Stimulated activated CD4-positive, alpha-beta T cell treated with anti-CD3 and anti-CD28 coated beads, Interleukin-1b, Interleukin-23, amount 100 ng/mL, for 24 hours (primary cell): Measurements from ENCODE around the gene HOPX.
"Not testable (repeated sequence)": the region's sequence is repeated elsewhere in the genome, so short reads cannot be mapped to it uniquely, and the experiment has no call there.

ENCODE experiments used
- DNase-seq, 4 experiments: peaks; one replicate each; pipeline ENCODE4 v3.0.0-alpha.2; 2020; ENCODE audit warnings: low read depth in 4 of 4, low spot score in 1 of 4

HOPX gene

DNA sequence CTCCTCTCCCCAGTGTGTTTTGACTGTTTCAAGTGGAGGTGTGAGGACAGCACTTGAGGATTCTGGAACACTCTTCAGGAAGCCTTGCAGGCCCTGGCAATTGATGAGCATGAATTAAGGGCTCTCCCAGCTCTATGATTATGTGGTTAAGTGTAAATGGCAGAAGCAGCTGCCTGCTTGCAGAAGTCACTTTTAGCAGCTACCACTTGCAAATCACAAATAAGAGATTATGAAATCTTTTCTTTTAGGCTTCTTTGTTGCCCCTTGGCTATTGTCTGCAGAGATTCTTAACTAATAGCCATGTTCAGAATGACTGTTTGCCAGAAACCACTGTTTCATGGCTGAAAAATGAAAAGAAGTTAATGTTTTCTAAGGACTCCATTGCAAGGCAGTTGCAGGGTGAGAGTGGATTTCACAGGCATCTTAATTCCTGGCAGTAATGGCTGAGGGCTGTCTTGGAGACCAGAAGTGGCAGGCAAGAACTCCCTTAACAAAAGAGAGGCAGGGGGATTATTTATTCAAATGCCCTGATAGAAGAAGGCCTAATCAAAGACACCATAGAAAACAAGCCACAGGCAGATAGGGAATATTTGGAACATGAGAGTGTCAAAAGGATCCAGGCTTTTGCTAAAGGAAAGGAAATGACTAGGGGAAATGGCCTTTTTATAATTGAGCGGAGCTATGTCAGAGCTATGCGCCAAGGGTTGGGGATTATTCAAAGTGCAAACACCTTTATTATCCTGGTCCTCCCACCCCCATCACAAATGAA, 8.3 kb upstream of the HOPX start:
- DNase-seq = no peak

DNA sequence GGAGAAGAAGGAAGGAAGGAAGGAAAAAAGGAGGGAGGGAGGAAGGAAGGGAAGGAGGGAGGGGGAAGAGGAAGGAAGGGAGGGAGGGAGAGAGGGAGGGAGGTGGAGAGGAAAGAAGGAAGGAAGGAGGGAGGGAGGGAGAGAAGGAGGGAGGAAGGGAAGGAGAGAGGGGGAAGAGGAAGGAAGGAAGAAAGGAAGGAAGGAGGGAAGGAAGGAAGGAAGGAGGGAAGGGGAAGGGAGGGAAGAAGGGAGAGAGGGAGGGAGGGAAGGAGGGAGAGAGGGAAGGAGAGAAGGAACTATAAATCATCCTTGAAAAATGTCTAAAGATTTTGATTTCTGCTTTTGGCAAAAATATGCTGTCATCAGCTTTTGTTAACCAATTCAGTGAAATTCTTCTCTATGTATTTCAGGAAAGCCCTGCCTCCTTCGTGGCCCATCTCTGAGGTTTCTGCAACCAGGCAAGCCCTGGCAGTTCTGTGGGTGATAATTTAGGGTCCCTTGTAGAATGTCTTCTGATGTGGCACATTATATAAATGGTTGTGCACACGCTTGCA, 7.1 kb upstream of the HOPX start:
- no peak for DNase-seq

DNA sequence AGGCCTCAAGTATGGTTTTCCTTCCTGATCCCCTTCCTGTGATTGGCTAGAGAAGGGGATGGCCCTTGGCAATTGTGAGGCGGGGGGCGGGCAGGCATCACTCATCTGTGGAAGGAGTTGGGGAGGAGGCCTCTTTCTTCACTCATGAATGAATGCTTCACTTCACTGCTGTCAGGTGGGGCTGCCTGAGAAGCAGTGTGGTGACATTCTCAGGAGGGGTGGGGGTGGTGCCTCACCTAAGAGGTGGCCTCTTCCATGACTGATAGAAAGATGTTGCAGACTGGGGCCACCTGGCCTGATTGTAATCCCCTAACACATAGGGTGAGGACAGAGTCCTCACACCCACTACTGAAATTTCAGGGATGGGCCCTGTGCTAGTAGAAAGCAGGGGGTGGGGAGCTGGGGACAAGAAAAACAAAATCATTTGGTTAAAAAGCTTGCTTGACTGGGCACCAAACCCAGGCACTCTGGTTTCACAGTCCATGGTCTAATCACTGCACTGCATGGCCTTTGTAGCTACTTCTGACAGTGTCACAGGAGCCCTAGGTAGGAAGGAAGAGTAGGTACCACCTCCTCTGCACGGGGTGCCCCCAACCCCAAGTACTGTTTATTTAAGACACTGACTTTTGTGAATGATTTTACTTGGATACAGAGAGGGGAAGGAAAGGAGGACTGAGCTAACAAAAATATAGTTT, 5.6 kb upstream of the HOPX start:
- no peak for DNase-seq

DNA sequence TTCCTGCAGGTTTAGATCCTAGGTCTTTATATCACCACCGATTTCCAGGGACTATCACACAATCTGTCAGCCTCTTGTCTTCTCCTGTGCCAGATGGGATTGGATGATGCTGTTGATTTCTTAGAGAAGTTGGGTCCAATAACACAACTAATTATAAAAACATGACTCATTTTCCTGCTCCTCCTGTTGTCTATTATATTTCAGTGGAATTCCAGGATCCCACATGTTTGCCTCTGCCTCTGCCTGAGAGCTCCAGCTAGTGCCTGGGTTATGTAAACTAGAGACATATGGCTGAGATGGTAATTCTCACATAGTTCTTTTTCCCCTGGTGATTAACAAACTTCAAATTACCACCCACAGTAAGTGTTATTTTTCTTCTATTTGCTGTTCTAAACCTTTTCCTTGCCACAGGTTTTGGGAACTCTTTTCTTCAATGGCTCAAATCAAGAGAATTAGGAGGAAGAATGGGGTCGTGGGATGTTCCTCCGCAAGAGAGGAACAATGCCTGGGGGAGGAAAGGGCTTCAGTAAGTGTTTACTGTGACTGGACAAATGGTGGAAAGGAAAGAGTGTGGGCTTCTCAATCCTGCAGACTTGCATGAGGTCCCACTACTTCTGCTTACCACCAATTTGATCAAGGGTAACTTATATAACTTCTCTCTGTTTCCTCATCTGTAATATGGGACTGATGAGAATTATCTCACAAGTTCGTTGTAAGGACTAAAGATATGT, 3.4 kb upstream of the HOPX start:
- DNase-seq = no peak

DNA sequence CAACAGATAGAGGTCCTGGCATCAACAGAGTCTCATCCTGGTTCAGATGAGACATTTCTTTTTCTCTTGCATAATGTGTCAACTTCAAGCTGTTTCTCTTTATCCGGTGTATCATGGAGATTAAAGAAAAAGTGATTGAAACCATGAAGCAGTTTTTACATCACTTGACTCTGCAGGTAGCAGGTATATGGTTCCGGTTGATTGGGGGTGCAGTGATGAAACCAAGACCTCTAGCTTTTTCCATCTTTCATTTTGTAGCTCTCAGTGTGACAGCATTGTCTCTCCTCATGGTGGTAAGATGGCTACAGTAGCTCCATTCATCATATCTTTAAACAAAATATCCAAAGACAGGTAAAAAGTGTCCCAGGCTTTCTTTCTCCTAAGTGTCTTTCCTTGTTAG, 2.4 kb upstream of the HOPX start:
- no peak for DNase-seq

DNA sequence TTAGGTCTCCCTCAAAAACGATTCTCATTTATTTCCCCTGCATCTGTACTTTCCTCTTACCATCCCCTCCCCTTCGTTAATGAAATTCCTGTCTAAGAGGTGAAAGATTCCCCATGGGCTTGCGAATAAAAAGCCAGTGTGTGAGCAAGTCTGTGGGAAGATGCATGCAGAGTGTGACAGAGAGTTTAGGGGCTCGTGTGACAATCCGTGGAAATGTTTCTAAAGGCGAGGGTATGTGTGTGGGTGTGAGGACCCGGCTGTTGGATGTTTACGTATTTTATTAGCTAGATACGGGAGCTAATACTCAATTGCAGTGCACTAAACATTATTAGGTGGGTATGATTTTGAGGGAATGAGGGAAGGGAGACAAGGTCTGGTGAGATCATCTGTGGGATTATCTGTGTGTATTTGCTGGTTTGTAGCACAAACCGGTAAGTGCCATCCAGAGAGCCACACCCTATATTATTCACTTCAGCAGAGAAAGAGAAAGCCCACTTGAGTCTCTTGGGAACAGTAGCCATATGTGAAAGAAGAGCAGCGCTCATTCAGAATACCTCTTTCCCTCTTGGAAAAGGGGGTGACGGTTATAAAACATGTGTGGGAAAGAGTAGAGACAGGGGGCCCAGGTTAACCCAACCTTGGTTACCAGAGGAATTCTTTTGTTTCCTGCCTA, 893 bp upstream of the HOPX start:
- DNase-seq = no peak

DNA sequence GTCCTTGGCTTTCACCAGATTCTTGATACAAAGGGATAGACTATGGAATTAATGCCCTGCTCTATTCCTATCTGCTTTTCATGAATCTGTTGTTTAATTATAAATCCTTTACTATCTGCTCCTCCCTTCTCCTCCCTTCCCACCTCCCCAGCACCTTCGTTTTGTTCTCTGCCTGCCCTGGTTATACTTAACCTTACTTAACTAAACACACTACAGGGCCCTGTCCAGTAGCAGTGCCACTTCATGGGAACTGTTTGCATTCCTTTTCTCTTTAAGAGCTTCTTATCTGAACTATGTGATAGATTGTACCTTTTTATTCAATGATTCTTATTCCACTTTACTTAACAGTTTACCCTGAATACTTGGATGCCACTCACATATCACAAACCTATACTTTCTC, 830 bp downstream of the HOPX start:
- DNase-seq = no peak

DNA sequence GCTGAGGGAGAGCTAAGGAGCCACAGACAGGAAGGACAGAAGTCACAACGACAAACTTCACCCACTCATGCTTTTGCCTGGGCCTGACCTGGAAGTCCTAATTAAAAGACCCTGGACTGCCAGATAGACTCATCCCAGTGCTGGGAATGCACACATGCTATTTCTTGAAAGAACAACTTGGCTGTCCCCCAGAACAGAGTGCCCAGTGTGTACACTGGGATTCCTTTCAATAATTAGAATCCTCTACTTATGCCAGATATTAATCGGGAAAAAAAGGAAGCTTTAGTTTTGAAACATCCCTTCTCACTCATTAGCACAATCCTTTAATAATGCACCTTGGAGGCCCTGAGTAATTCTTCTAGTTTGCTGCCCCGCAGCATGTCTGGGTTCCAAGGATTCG, 3.4 kb downstream of the HOPX start:
- no peak for DNase-seq

DNA sequence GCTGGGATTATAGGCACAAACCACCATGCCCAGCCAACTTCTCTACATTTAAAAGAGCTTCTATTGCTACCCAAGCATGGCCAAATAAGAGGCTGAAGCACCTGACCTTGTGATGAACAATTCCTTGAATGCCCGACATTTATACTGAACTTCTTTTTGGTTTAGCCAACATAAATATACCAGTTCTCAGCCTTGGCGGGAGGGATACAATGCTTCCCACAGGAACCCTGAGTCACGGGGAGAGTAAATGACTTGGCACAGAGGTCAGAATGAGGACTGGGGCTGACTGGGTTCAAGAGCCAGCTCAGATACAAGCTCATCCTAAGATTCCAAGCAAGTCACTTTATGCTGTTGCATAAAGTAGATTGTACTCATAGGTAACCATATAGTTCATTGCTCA, 6.1 kb downstream of the HOPX start:
- no peak for DNase-seq

DNA sequence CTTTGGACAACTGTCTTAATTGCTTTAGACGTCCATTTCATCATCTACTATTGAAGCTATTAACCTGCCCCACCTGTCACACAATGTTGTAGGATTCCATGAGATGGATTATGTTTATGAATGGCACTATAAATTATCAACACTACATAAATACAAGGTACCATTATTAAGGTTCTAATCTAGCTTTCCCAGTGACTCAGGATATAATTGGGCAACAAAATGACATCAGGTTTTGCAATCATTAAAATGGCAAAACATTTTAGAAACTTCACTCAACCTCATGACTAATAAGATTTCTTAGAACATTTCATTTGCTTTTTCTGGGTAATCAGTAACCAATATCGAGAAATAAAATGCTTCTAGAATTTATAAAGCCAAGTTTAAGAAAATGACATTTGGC, 9.2 kb downstream of the HOPX start:
- DNase-seq = no peak

DNA sequence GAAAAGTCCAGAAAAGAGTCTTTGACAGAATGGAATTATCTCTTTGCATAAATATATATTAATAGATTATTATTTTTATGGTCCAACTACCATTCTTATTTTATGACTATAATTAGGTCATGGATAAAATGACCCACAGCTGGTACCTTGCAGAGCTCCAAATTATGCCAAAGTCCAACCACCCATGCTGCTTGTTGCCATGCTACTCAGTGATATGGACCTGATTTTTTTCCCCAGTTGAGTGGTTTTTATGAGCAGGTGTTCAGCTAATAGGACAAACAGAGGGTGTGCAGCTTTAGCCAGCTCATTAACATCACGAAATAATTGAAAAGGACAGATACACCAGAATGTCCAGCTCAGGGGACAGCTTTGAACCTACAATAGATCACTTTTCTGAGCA, 9.7 kb downstream of the HOPX start:
- no peak for DNase-seq

DNA sequence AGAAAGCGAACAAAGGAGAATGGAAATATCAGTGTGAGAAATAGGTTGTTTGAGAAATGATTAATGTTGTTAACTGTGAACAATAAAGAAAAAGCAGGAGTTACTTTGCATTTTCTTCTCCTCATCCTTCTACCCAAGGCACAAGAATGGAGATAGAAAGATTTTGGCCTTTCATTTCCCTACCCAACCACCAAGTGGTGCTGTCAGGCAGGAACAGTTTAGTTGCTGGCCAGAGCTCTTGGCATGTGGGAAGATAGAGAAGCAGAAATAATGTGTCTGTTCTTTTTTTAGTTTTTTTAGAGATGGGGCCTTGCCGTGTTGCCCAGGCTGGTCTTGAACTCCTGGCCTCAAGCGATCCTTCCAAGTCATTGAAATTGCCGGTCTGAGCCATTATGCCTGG, 12.8 kb downstream of the HOPX start:
- no peak for DNase-seq

DNA sequence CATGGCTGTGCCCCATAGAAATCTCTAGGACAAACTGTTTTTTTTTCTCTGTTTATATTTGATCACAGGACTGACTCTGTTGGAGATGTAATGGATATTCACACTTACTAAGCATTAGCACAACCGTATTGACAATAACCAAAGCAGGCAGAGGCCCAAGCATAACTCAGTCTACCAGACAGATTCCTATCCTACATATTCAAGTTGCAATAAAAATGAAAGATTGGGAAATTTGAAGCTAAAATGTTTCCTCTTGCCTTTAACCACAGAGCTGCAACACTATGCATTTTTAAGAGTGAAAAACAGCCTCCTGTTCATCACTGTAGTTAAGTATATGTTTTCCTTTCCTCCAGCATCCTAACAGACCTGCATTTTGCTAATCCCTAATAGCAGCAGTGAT, 13.7 kb downstream of the HOPX start:
- not testable (repeated sequence) for DNase-seq

DNA sequence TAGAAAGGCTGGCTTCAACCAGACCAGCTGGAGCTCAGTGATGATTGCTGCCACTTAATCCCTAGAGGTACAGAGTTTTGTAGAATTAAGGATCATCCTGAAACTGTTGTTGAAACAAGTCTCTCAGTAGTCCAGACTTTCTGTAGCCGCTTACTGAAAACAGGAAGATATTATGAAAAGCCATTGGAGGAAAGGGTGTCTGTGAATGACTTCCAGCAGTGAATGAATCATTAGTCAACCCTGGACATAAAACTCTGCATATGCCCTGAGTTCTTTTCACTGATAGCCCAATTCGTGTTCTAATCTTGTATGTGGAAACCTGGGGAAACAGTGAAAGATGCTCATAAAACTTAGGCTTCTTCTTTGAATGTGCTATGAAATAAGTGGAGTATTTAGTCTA, 14.8 kb downstream of the HOPX start:
- no peak for DNase-seq

DNA sequence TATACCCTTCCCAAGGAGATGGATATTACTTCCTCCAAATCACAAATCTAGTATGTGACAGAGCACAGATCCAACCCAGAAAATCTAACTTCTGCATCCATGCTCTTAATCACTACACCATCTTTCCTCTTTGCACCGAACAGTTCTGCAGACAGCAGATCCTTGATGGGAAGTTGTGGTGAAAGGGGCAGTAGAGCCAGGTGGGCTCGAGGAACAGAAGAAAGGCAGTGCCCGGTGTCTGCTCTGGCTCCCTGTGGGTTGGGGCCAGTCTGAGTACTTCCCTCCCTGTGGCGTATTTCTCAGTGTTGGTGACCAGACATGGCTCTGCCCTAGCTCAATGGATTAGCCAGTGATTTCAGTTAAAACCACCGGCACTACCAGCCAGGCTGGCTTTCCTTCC, 15.3 kb downstream of the HOPX start:
- no peak for DNase-seq

DNA sequence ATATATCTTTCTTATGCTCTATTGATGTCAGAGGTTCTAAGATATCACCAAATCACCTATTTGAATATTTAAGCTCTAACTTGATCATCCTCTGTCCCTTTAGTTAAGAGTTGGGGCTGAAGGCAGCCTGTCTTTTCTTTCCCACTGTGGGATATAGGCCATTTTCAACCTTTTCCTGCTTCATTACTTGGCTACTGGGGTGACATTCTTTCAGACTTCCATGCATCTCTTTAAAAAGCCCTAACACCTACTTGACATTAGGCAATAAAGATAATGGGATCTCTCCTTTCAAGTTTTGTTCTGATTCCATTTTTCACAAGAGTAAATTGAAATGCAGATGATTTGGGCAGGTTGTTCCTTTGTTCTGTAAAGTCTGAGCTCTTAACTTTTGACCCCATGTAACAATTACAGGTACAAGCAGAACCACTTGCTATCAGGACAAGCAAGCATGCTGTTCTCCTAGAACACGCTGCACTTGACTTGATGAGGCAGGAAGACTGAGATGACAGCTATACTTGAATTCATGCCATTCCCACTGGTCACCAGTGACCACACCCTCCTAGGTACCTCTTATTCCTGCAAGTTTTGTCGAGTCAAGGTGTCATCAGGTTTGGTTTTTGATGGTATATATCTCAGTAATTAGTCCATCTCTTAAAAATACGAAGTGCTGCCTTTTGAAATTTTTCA, 18.2 kb downstream of the HOPX start:
- no peak for DNase-seq

DNA sequence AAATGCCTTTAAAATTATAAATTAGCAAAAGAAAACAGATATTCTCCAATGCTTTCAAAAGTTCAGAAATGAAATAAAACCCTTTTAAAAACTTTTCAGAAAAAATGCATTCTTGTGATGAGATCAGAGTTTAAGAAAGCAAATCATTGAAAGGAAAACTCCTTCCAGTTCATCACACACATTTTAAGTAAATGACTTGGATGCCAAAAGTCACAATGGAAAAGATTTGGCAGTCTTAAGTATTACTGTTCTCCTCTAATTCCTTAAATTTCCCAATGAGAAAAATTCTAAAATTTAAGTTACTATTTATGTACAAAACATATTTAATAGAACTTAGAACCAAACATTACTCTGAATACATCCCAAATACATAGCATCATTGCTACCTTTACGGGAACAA, 21.1 kb downstream of the HOPX start:
- DNase-seq = no peak

DNA sequence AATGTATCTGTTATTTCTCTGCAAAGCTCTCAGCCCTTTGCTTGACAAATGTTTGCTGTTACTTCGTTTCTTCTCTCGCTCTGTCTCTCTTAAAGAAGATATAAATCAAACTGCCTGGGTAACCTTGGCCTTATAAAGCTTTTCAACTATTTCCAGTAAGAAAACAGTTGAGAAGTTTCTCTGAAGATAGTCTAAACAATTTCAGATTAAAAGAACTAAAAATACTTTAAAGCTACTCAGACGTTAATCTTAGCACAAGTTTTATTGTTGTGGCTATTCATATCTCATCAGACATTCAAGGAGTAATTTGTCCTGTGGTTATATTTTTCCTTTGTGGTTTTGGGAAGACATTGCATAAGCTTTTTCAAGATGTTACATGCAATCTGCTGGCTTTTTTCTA, 22.6 kb downstream of the HOPX start:
- no peak for DNase-seq

DNA sequence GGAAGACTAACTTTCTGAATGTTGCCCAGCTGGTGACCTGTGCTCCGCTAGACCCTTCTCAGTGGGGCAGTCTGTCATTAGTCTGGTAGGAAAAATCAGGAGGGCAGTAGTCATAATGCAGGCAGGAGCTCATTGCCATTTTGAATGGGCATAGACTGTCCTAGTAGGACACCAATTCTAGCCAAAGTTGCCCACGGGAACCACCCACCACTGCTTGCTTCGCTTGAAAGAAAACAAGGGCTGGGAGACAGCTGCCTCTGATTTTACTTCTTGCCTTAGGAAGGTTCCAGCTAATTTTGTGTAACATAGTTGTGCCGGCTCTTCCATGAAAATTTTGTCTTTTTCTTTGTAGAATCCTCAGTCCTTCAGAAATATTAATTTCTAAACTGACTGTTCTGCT, 23.3 kb downstream of the HOPX start:
- DNase-seq = no peak

DNA sequence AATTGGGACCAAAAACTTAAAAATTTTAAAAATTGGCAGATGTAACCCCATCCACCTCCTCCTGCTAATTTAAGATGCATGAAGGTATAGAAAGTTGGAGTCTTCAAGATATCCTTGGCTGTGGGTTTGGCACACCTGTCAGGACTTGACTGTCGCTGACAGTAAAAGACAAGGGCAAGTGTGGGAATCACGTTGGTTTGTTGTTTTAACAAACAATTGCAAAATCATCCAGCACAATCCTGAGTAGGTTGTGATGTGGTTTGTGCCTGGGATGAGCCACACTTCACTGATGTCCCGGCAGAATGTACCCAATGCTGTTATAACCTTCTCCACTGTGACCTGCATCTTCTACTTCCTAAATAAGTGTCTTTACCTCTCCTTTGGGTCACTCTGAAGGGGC, 24.0 kb downstream of the HOPX start:
- no peak for DNase-seq

DNA sequence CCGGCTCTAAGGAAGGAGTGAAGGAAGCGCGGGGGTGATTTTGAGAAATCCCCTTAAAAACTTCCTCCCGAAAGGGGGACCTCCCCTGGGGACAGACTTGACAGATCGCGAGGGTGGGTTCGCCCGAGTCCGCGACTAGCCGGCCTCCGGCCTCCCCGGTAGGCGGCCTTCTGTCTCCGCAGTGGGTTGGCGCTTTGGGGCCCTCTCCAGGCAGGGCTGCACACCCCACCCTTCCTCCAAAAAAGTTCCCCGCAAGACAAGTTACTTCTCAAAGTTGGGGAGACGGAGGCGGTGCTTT, 24.8 kb downstream of the HOPX start:
- peak in 1 of 4 experiments; percentile 38 for DNase-seq
